Karpas-422 (cell line): ENCODE measurements around the gene INSYN2B. TPM values are rescaled to one million over a fixed set of nuclear protein-coding genes. Genes with fewer than 3 reads are reported as not detected.

Experiments used
- DNase-seq: peaks from one replicate; pipeline ENCODE4 v3.0.0-alpha.2; 2015
- H2AFZ ChIP-seq: fragments of 200-600 bp; sonication (generic); 2 replicates; pipeline ENCODE4 v1.6.1; 2014; ENCODE audit warnings: antibody characterized with exemption, low read length, mixed read lengths
- H3K27ac ChIP-seq: fragments of 200-600 bp; sonication (generic); 2 replicates; pipeline ENCODE4 v1.5.1; 2014; ENCODE audit warnings: mild to moderate bottlenecking, low read length, moderate library complexity
- H3K27me3 ChIP-seq: fragments of 200-600 bp; sonication (generic); 2 replicates; pipeline ENCODE4 v1.6.1; 2014; ENCODE audit warnings: low read length, mixed read lengths
- H3K36me3 ChIP-seq: fragments of 200-600 bp; sonication (generic); 2 replicates; pipeline ENCODE4 v1.6.1; 2014; ENCODE audit warnings: low read length, mixed read lengths; ENCODE audit not compliant: insufficient read depth
- H3K4me1 ChIP-seq: fragments of 200-600 bp; sonication (generic); 2 replicates; pipeline ENCODE4 v1.6.1; 2014; ENCODE audit warnings: mild to moderate bottlenecking, low read length, mixed read lengths
- H3K4me2 ChIP-seq: fragments of 200-600 bp; sonication (generic); 2 replicates; pipeline ENCODE4 v1.6.1; 2014; ENCODE audit warnings: low read length, low read depth, mild to moderate bottlenecking; ENCODE audit not compliant: poor library complexity, severe bottlenecking
- H3K4me3 ChIP-seq: fragments of 200-600 bp; sonication (generic); 2 replicates; pipeline ENCODE4 v1.5.1; 2014; ENCODE audit warnings: mild to moderate bottlenecking, antibody characterized with exemption, low read length, mixed read lengths
- H3K79me2 ChIP-seq: fragments of 200-600 bp; sonication (generic); 2 replicates; pipeline ENCODE4 v1.6.1; 2014; ENCODE audit warnings: mild to moderate bottlenecking, low read length, mixed read lengths
- H3K9ac ChIP-seq: fragments of 200-600 bp; sonication (generic); 2 replicates; pipeline ENCODE4 v1.6.0; 2014; ENCODE audit warnings: low read length
- H3K9me2 ChIP-seq: fragments of 200-600 bp; sonication (generic), shearing (Covaris generic); replicated peaks from 2 replicates; pipeline ENCODE4 v1.6.0; 2014; ENCODE audit warnings: mild to moderate bottlenecking, low read length, moderate library complexity; ENCODE audit not compliant: insufficient read depth
- H3K9me3 ChIP-seq: fragments of 300-700, 200-600 bp; sonication (generic); 2 replicates; pipeline ENCODE4 v1.6.1; 2014; ENCODE audit warnings: low read length, mixed read lengths
- H4K20me1 ChIP-seq: fragments of 200-600 bp; sonication (generic); 2 replicates; pipeline ENCODE4 v1.6.1; 2014; ENCODE audit warnings: mild to moderate bottlenecking, antibody characterized with exemption, low read length, low read depth; ENCODE audit not compliant: insufficient read depth
- total RNA-seq: library from RNA; depleted of rRNA; stranded (reverse); fragments of >200 nt; shearing (Covaris generic); gene quantifications from 2 replicates; pipeline ENCODE4 v1.2.3, GENCODE V29; 2014; ENCODE audit warnings: low replicate concordance

The INSYN2B gene
- total RNA-seq, 1 experiment from 2014 or later = not detected

DNA sequence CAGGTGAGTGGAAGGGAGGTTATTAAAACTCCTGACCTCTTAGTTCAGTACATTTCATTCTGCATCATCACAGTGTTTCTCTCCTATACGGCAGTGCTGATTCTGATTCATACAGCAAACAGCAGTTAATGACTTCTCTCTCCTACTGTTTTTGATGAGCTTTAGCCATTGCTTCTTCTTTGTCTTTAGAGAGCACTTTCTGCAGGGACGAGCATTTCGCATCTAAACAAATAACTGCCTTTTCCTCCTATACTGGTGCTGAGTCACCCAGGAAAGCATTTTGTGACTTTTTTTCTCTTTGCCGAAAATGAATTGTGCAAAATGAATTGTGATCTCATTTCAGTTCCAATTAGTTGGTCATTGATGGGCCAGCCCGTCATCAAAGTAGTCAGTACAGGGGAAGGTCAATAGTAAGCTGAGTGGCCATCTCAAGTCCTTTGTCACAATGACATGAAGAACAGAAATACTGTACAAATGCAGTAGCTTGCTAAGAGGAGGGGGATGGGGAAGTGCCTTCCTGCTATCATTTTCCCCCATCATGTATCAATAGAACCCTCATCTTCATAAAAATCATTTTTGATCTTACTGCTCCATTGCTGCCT lies 98.5 kb downstream of the INSYN2B start:
- H4K20me1 ChIP-seq = no peaks in the 10 kb centered on the region
- no peak overlapping the region for H3K4me2 ChIP-seq
- no peak overlapping the region for H3K9ac ChIP-seq

DNA sequence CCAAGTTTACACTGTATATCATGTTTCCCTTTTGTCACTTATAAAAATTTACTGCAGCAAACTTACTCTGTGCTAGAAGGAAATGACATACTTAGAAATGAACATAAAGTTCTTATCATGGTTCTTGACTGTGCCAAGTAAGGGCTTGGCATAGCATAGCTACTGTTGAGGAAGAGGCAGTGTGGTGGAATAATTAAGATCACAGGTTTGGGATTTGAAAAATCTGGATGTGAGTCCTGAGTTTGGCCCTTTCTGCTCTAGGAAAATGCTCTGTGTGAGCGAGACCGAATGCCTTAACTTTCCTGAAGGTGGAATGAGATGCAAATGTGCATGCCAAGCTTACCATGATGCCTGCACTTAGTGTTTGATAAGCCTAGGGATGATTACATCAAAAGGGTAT lies 99.5 kb downstream of the INSYN2B start:
- H3K27me3 ChIP-seq = no peaks in the 10 kb centered on the region
- H3K4me3 ChIP-seq = no peak overlapping the region
- no peak overlapping the region for H3K9ac ChIP-seq
- H3K79me2 ChIP-seq = peaks cover 51% of the 10 kb centered on the region
- no peak overlapping the region for H2AFZ ChIP-seq
- no peaks in the 10 kb centered on the region for H3K9me3 ChIP-seq
- H3K4me1 ChIP-seq = peaks cover 26% of the 10 kb centered on the region
- no peaks in the 10 kb centered on the region for H4K20me1 ChIP-seq
- no peak overlapping the region for H3K4me2 ChIP-seq
- H3K9me2 ChIP-seq = no peaks in the 10 kb centered on the region; the same call in 1 of the 2 replicates
- no peak for DNase-seq
- no peaks in the 10 kb centered on the region for H3K36me3 ChIP-seq
- no peak overlapping the region for H3K27ac ChIP-seq

More for the DNA sequence above, 98.5 kb downstream of the INSYN2B start:
- H3K36me3 ChIP-seq = peaks cover 4% of the 10 kb centered on the region; the same call in 1 of the 2 replicates
- peaks cover 54% of the 10 kb centered on the region for H3K79me2 ChIP-seq
- H3K27me3 ChIP-seq = no peaks in the 10 kb centered on the region
- no peak overlapping the region for H2AFZ ChIP-seq
- H3K9me2 ChIP-seq = no peaks in the 10 kb centered on the region; the same call in 1 of the 2 replicates
- peaks cover 29% of the 10 kb centered on the region for H3K4me1 ChIP-seq
- no peaks in the 10 kb centered on the region for H3K9me3 ChIP-seq
- H3K4me3 ChIP-seq = no peak overlapping the region
- H3K27ac ChIP-seq = no peak overlapping the region
- DNase-seq = no peak

DNA sequence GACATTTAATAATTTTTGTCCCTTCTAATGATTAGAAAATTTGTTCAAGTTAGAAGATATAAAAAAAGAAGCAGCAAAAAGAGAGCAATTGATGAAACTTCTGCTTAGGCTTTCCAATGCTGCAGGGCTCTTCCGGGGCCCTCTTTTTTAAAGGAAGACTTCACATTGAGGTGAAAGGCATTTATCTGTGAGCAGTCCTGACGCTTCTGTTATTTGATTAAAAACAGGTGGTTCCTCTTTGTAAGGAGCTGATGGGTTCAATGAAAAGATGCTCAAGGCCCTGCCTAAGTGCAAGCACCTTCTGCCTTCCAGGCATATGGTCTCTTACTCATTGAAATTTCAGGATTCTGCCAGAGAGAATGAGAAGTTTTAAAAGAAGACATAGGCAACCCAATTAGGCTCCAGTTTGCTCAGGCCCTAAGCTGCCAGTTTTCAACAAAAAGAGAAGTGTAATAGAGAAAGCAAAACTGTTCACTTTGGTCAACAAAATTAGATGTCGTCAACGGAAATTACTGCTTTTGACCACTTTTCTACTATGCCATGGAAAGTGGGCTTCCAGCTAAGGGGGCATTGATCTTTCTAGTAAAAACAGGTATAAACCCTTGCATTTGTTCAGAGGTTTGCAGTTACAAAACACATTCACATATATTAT lies 100.2 kb downstream of the INSYN2B start:
- Histone ChIP-seq H3K9me2 (no peaks in the 10 kb centered on the region; the same call in 1 of the 2 replicates), H3K27me3 (no peaks in the 10 kb centered on the region)

DNA sequence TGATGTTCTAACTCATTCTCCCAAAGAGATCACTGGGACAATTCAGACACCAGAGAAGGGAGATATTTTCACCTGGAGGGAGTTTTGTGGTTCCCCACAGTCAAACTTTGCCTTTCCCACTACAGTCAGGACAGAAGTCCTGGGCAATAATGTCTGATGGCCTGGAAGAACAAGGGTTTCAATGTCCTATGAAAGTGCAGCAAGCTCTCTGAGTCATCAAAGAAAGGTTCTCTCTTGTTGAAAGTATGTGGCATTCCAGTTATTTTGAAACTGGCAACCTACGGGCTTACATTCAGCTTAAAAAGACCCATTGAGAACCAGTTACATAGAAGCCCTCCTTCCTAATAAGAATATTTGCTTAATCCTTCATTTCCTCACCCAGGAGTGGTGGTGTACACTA lies 103.9 kb downstream of the INSYN2B start:
- Histone ChIP-seq H3K9me3 (no peaks in the 10 kb centered on the region), H3K9ac (no peak overlapping the region), H3K4me2 (no peak overlapping the region), H4K20me1 (no peaks in the 10 kb centered on the region), H3K79me2 (peaks cover 43% of the 10 kb centered on the region), H3K36me3 (no peaks in the 10 kb centered on the region), H3K4me3 (no peak overlapping the region), H3K27ac (0 out of 2 replicates have a peak overlapping the region, but pooled peaks have one; percentile 11), H3K9me2 (no peaks in the 10 kb centered on the region; the same call in 1 of the 2 replicates), H2AFZ (no peak overlapping the region), H3K4me1 (peaks cover 16% of the 10 kb centered on the region), H3K27me3 (no peaks in the 10 kb centered on the region)
- DNase-seq = no peak

More for the DNA sequence above, 100.2 kb downstream of the INSYN2B start:
- Histone ChIP-seq H3K9me3 (no peaks in the 10 kb centered on the region), H3K36me3 (no peaks in the 10 kb centered on the region), H3K79me2 (peaks cover 54% of the 10 kb centered on the region), H4K20me1 (no peaks in the 10 kb centered on the region), H3K4me2 (no peak overlapping the region), H3K4me3 (no peak overlapping the region), H2AFZ (no peak overlapping the region), H3K9ac (no peak overlapping the region), H3K27ac (0 out of 2 replicates have a peak overlapping the region, but pooled peaks have one; percentile 11), H3K4me1 (peaks cover 19% of the 10 kb centered on the region)
- DNase-seq = no peak

DNA sequence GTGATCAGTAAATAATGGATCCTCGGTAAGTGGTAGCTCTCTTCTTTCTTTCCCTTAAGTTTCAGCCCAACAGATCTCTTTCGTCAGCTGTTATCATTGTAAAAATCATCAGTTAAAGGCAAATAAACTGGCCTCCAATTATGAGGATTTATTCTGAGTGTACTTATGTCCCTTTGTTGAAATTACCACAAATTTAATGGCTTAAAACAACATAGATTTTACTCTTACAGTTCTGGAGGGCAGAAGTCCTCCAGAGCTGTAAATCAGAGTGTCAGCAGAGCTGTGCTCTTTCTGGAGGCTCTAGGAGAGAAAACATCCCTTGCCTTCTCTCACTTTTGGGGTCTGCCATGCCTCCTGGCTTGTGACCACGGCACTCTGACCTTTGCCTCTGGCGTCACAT lies 104.6 kb downstream of the INSYN2B start:
- Histone ChIP-seq H3K4me1 (peaks cover 16% of the 10 kb centered on the region), H3K27me3 (no peaks in the 10 kb centered on the region), H3K79me2 (peaks cover 41% of the 10 kb centered on the region), H3K4me3 (no peak overlapping the region), H3K9ac (no peak overlapping the region), H3K4me2 (no peak overlapping the region), H3K9me2 (no peaks in the 10 kb centered on the region; the same call in 1 of the 2 replicates), H3K27ac (no peak overlapping the region), H4K20me1 (no peaks in the 10 kb centered on the region), H2AFZ (no peak overlapping the region), H3K36me3 (no peaks in the 10 kb centered on the region), H3K9me3 (no peaks in the 10 kb centered on the region)
- no peak for DNase-seq

DNA sequence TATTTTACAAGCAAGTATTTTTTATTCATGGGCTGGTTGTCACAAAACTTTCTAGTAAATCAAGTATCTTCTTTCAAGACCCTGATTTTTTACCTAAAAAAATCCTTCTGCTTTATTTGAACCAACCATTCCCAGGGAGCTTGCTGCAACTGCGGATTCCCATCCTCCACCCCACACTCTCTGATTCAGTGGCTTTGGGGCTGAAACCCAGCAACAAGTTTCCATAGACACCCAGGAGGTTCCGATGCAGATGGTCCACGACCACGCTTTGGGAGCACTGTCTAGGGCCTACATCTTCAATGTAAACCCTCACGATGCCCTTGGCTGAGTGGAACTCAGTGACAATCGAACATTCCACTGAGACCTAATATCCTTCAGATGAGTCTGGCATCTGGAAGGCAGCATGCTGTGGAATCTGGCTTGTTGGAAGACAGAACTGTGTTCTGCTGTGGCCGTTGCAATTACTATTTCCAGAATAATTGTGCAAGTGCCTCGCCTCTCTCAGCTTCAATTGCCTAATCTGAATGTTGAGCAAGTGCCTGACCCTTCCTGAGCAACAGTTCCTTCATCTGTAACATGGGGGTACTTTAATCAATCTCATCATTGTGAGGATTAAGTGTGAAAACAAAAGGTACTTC lies 105.1 kb downstream of the INSYN2B start:
- H3K9me2 ChIP-seq = no peaks in the 10 kb centered on the region; the same call in 1 of the 2 replicates
- no peak overlapping the region for H3K27ac ChIP-seq
- H3K4me1 ChIP-seq = peaks cover 16% of the 10 kb centered on the region
- no peak overlapping the region for H2AFZ ChIP-seq
- H4K20me1 ChIP-seq = no peaks in the 10 kb centered on the region
- DNase-seq = no peak
- H3K27me3 ChIP-seq = no peaks in the 10 kb centered on the region
- no peaks in the 10 kb centered on the region for H3K9me3 ChIP-seq
- no peak overlapping the region for H3K4me2 ChIP-seq
- no peaks in the 10 kb centered on the region for H3K36me3 ChIP-seq
- H3K79me2 ChIP-seq = peaks cover 40% of the 10 kb centered on the region
- H3K9ac ChIP-seq = no peak overlapping the region
- H3K4me3 ChIP-seq = no peak overlapping the region

DNA sequence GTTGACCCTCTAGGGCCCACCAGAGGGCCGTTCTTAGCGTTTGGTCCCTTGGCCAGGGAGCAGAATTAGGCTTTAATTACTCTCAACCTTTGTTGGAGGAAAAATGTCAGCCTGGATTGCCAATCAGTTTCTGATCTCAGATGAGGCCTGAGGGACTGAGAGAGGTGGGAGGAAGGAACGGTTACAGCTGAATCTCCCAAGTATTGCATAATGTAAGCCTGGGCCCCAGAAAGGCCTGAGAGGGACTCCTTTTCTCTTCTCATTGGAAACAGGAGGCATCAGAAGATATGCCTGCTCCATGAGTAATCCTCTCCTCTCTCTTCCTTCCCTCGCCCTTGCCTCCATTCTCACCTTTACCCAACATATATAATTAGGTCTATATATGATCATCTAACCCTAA lies 105.7 kb downstream of the INSYN2B start:
- Histone ChIP-seq H3K36me3 (no peaks in the 10 kb centered on the region), H3K4me2 (no peak overlapping the region), H3K79me2 (peaks cover 40% of the 10 kb centered on the region), H3K4me3 (no peak overlapping the region), H4K20me1 (no peaks in the 10 kb centered on the region), H2AFZ (no peak overlapping the region), H3K9me2 (no peaks in the 10 kb centered on the region; the same call in 1 of the 2 replicates), H3K27ac (no peak overlapping the region), H3K4me1 (peaks cover 12% of the 10 kb centered on the region), H3K9ac (no peak overlapping the region), H3K9me3 (no peaks in the 10 kb centered on the region), H3K27me3 (no peaks in the 10 kb centered on the region)
- DNase-seq = no peak

DNA sequence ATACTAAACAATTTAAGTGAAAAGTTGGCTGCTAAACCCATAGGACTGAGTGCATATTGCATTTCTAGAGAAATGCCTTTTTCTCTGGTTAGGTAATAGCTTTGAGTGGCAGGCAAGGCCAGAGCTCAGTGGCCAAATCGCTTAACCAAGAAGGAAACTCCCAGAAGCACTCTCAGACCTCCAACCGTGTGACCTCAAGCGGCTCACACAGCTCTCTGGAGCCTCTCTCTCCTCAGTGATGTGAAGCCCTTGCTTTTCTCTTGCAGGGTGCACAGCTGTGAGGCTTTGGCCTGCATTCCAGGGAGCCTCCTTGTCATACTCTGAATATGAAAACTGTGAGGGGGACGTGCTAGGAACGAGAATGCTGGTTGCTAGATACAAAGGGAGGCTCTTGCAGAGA lies 106.7 kb downstream of the INSYN2B start:
- Histone ChIP-seq H3K9me2 (no peaks in the 10 kb centered on the region; the same call in 1 of the 2 replicates), H3K9me3 (no peaks in the 10 kb centered on the region), H3K27ac (no peak overlapping the region), H2AFZ (no peak overlapping the region), H4K20me1 (no peaks in the 10 kb centered on the region), H3K79me2 (peaks cover 39% of the 10 kb centered on the region), H3K4me2 (no peak overlapping the region), H3K36me3 (no peaks in the 10 kb centered on the region), H3K9ac (no peak overlapping the region), H3K4me1 (peaks cover 3% of the 10 kb centered on the region; the same call in 1 of the 2 replicates), H3K4me3 (no peak overlapping the region), H3K27me3 (no peaks in the 10 kb centered on the region)
- no peak for DNase-seq
